NCI-H1105 (cell line): ENCODE data around the gene AMIGO1.
A peak's percentile ranks its signal among the peaks of the same experiment; 100 is the strongest.
"Not testable (repeated sequence)": the region's sequence is repeated elsewhere in the genome, so short reads cannot be mapped to it uniquely, and the experiment has no call there.

Source experiments
- DNase-seq: peaks from one replicate; lab custom pipeline; 2025; lab: John Stamatoyannopoulos, UW

AMIGO1 gene

DNA sequence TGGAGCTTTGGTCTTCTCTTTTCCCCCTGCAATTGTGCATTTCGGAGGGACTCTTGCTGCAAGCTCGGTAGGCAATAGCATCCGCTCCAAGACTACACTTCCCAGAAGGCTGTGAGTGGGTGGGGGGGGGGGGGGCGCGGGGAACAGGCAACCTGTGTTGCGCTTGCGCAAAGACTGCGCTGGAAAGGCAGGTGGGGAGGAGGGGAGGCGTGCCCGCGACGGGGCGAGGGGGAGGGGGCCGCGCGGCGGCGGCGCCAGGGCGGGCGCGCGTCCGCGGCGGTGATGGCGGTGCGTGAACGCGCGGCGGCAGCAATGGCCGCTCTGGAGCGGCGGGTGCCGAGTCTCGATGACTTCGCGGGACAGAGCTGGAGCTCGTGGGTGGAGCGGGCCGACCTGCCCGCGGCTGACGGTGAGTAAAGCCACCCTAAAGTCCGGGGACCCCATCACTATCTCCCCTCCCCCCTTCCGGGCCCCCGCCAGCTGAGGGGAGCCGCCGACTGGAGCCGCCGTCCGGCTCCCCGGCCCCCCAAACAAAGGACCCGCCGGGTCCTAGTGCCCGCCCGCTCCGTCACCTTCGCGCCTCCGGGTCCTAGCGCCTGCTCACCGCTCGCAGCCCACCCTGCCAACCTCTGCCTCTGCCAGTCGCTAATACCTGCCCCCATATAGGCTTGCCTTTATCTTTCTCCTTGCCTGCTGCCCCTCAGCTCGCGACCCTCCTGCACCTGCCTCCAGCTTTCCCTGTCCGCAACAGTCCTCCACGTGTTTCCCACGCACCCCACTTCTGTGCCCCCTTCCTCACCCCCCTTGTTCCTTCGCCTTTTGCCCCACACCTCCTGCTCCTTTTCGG, 25.6 kb downstream of the AMIGO1 start, which contains the start of gene ATXN7L2:
Gene ATXN7L2, plus strand, starts transcription at position 234 of the 847 bp plus-strand sequence. Its CDS starts 49 bp downstream, at position 283.
- peak; percentile 90 for DNase-seq

DNA sequence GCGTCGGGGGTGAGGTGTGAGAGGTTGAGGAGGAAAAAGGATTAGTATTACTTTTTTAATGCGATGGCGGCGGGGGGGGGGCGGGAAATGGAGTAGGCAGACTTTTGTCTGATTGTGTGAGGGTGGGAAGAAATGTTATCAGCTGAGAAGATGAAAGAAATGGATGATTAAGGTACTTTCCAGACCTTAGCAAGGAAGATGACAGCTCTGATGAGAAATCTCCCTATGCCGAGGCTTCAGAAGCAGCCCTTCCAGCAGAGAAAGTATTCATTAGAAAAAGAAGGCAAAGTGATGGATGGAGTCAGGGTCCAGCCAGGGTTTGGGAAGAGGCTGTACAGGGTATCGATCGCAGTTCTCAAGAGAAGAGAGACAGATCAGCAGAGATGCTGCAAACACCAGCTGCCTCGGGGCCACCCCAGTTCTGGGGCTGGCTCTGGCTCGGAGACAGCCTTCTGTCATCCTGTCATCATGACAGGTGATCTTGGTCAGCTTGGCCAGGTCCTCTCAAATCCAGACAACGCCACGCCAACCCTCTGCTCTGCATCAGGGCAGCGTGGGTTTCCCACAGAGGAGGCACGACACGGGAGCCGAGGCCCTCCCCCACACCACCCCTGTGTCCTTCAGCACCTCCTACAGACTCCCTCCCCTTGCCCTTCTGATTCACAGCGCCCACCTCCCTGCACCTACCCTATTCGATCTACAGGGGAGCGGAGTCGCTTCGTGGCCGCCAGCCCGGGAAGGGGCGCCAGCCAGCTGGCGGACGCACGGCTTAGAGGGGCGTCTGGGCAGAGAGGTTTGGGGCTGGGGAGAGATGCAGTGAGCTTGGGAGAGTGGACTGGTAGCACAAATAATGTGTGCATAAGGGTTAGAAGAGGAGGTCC, 26.5 kb downstream of the AMIGO1 start:
- DNase-seq: peak; percentile 70

DNA sequence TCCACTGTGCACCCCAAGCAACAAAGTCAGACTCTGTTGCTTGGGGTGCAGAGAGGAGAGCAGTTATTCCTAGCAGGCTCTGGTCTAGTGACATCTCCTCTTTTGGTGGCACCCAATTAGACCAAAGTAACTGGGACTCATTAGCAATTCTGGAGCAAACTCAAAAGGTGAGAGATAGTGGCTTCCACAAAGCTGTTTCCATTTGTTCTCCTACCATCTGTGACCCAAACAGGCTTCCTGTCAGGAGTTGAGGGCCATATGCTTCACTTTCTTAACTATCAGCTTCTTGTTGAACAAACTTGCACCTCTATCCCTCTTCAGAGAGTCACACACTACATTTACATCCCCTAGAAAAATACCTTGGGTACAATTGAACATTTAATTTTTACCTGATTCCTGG, 27.3 kb downstream of the AMIGO1 start:
- DNase-seq: no peak

DNA sequence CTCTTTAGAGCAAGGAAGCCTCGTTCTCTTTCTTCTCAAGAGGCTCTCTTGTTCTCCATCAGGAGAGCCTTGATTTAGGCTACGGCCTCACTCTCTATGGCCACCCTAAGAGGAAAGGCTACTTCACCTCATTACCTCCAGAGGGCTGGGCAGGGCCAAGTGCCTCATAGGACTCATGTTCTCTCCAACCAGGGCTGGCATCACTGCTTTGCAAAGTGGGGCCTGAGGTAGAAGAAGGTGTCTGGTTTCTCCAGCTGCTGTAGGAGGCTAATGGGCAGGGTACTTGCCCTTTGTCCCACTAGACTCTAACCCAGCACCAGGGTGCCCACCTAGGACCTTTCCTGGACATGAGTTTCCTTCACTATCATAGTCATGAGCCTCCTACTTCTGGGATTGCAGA, 27.9 kb downstream of the AMIGO1 start:
- no peak for DNase-seq

DNA sequence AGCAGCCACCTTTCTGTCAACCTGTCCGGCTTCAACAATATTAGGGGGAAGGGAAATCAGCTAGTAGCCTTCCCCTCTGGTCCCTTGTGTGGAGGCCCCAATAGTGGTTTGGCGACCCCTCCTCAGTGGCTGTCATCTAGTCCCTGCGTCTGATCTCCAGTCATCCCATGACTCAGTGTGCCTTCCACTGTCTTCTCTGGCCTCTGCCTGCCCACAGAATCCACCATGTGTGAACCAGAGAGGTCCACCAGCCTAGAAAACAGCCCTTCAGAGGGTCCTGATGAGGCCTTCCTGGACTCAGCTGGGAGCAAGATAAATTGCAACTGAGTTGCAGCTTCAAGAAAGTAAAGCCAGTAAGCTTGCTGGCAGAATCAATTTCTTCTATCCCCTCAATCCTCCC, 29.6 kb downstream of the AMIGO1 start:
- DNase-seq: no peak

DNA sequence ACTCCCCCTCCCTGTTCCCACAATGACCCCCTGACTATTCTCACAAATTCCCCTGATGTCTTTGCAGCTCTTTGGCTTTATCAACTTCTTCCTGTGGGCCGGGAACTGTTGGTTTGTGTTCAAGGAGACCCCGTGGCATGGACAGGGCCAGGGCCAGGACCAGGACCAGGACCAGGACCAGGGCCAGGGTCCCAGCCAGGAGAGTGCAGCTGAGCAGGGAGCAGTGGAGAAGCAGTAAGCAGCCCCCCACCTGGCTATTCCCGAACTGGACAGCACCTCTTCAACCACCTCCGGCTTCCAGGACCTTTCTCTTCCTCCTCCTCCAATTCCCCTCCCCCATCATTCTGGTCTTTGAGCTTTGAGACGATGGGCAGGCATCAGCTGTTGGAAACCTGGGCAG, 30.2 kb downstream of the AMIGO1 start:
- no peak for DNase-seq

DNA sequence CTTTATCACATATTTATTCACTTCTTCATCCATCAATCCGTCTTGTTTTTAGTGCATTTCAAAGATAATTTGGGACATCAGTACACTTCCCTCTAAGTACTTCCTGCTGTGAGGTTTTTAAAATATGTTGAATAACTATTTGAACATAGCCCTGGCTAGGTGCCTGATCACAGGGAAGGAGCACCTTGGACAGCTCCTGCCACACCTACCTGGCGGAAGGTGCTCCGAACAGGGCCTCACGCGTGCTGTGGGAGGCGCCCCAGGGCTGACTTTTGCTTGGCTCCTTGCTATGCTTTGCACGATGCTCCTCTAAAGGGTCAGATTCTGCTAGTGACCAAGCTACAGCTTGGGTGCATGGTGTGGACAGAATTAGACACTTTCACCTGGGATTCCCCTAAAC, 30.7 kb downstream of the AMIGO1 start:
- no peak for DNase-seq

DNA sequence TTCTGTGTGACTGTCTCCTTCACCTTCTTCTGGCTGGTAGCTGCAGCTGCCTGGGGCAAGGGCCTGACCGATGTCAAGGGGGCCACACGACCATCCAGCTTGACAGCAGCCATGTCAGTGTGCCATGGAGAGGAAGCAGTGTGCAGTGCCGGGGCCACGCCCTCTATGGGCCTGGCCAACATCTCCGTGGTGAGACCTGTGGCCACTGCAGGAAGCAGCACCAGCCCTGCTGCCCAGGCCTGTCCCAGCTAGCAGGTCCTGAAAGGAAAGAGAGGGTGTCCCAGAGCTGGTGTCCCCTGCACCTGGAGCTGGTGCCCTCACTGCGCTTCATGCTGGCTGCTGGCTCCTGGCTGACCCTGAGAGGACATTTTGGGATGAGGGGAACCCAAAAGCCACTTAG, 31.7 kb downstream of the AMIGO1 start:
- DNase-seq: no peak

DNA sequence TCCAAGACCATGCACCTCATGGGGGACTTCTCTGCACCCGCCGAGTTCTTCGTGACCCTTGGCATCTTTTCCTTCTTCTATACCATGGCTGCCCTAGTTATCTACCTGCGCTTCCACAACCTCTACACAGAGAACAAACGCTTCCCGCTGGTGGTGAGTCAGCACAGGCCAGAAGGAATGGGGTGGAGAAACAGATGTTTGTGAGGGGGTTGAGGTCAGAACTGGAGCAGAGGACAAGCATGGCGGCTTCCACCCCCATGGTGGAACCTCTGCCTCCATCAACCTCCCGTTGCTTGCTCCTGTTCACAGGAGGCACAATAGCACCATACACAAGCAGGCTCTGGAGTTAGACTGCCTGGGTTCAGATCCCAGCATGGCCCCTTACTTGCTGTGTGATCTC, 32.7 kb downstream of the AMIGO1 start:
- DNase-seq: no peak

DNA sequence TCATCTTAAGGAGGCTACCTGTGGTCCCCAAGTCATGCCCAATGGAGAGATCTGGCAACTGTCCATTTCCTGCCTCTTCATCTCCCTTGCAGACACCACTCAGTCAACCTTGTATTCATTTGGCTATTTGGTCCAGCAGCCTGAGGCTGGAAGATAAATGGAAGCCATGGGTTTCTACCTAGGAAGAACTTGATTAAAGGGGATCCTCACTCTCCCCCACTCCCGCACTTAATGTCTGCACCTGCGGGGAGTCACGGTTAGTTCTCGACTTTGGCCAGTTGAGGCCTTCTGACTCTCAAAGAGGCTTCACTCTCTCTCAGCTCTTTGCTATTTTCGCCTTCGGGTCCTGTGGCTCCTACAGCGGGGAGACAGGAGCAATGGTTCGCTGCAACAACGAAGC, 34.3 kb downstream of the AMIGO1 start:
- DNase-seq: no peak

DNA sequence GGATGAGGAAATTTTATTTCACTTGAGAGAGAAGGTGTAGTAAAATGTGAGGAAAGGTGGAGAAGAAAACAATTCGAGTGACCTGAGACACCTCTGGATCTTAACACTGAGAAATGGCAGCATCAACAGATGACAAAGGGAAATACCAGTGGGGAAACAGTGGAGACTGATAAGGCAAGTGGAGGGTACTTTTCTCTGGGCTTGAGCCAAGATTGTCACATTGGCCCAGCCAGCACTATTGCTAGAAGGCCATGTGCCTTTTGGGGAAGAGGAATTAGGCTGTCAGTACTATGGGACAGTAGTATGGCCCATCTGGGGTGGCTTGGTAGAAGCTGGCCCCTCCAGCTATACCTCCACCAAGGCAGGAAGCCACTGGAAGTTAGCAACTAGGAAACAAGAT, 34.8 kb downstream of the AMIGO1 start:
- DNase-seq: no peak

DNA sequence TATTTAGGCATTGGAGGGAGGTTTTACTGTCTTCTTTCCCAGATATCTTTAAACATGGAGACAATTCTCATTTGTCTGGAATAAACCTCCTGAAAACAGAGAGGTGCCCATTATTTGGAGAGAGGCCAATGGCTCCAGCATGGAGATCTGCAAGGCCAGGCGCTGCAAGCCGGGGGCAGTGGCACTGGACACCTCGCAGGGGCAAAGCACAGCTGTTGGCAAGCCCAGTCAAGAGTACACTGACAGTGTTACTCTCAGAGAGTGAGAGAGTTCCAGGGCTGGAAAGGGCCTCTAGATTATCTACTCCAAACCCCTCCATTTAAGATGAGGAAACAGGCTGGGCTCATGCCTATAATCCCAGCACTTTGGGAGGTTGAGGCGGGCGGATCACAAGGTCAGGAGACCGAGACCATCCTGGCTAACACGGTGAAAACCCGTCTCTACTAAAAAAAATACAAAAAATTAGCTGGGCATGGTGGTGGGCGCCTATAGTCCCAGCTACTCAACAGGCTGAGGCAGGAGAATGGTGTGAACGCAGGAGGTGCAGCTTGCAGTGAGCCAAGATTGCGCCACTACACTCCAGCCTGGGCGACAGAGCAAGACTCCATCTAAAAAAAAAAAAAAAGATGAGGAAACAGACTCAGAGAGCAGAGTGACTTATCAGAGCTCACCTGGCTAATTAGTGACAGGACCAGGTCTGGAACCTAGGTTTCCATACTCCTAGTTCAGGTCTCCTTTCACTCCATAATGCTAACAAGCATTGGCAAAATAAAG, 36.1 kb downstream of the AMIGO1 start:
- not testable (repeated sequence) for DNase-seq

DNA sequence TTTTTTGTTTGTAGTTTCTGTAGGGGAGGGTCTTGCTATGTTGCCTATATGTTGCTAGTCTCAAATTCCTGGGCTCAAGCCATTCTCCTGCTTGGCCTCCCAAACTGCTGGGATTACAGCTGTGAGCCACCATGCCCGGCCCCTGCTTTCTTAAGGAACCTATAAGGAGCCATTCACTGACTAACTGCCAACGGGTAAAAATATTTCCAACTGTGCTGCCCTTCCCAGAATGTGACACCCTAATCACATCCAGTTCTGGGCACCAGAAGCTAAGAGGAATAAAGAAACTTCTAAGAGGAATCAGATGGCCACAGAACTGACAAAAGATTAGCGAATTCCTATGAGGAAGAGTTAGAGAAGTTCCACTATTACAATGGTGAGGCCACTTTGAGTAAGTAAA, 36.7 kb downstream of the AMIGO1 start:
- no peak for DNase-seq

DNA sequence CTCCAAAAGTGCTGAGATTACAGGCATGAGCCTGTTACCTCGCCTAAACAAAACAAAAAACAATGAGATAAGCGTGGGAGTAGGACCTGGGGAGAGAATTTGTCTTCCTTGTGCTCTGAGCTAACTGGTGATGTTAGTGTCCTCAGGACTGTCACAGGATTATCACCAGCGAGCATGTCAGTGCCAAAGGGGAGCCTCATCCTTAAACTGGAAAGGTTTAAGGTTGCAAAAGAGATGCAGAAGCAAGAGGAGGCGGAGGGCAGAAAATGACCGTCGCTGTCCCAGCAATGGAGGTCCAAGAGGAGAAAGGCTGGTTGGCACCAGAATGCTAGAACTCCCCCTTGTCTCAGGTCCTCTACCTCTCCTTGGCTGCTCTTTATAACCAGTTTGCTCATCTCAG, 39.3 kb downstream of the AMIGO1 start:
- DNase-seq: no peak

DNA sequence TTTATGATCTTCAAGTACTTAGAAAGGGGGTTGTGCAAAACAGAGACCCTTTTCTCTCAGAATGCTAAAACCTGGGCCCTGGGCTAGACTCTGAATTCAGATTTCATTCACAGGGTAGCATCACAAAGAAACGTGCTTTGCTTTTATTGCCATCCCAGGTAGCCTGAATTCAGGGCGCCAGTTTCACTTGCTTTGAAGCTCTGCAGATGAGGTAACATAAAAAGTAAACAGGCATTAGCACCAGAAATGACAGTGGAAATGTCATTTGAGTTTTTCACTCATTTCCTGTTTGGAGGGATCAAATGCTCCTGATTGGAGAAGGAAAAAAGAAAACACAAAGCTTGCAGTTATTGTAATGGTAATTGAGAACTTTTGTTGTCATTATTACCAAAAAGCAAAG, 40.6 kb downstream of the AMIGO1 start:
- no peak for DNase-seq

DNA sequence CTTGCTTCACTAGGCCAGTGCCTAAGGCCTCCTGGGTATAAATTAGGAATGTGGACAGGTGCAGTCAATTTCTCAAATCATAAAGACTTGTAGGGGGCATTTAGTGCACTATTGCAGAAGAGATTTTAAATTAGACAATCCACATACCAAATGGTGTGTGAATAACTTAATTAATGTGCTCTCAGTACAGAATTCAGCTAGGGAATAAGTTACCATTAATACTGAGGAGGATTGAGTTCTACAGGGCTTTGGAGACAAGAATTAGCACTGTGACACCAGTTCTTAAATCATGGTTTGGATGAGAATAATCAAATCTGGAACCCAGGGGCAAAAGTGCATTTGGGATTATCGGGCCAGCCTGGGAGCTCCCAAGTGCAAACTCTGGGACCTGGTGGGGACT, 41.5 kb downstream of the AMIGO1 start:
- no peak for DNase-seq

DNA sequence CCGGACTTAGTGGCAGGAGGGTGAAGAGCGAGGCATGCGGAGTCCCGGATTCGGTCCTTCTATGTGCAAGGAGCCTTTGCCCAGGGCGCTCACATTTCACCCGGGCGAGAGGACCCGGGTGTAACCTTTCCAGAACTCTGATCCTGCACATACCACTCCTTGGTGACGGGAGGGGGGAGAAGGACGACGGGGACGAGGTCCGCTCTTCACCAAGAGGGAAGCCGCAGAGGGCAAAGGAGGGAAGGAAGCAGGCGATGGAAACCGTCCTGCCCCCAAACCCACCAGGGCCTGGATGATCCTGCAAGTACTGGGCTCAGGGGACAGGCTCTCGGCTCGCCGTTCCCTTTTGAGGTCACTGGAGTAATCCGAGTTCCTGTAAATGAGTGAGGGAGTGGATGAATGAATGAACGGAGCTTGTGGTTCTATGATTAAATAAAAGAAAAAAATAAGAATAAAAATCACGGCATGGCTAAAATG, 42.2 kb downstream of the AMIGO1 start:
- DNase-seq: no peak

DNA sequence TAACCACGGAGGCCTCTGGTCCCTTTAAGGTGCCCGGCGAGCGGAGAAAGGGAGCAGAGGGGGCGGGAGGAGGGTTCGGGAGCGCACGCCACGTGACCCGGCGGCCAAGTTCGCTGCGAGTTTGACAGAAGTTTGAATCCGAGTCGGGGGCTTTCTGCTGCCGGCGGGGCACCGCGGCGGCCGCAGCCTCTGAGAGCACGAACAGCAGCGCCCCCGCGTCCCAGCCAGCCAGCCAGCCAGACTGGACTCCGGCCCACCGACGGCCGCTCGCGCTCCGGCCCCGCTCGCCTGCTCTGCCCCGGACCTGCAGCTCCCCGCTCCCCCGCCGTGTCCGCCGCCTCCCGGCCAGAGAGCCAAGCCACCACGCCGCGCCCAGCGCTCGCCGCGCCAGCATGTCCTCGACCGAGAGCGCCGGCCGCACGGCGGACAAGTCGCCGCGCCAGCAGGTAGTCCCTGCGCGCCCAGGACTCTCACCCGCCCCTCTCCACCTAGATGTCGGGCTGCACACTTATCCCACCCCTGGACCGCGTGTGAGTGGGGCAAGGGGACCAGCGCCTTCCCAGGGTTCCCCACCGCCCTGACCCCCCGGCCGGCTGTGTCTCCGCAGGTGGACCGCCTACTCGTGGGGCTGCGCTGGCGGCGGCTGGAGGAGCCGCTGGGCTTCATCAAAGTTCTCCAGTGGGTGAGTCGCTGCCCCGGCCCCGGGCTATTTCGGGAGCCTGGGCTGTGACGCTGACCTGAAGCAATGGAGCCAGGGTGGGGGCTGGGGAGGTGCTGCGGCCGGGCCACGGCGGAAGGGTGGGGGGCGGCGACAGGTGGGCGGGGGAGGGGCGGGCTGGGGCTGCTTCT, 42.9 kb downstream of the AMIGO1 start, which contains the start of gene SYPL2:
Gene SYPL2, plus strand, starts transcription at position 95 of the 849 bp plus-strand sequence. Its CDS starts 298 bp downstream, at position 393.
- DNase-seq: peak; percentile 15

DNA sequence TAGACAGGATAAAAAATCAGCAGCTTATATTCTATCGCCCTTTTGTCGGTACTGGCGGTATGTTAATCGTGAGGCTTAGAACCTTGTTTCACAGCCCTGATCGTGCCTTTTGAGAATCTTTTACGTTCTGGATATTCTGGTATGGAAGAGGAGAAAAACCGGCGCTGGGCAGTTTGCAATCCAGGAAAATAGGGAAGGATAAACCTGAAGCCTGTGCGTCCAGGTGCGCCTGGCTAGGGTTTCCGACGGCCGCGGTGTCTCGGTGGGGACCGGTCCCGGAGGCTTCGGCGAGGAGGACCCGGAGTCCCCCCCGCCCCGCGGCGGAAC, 43.4 kb downstream of the AMIGO1 start:
- DNase-seq: no peak

DNA sequence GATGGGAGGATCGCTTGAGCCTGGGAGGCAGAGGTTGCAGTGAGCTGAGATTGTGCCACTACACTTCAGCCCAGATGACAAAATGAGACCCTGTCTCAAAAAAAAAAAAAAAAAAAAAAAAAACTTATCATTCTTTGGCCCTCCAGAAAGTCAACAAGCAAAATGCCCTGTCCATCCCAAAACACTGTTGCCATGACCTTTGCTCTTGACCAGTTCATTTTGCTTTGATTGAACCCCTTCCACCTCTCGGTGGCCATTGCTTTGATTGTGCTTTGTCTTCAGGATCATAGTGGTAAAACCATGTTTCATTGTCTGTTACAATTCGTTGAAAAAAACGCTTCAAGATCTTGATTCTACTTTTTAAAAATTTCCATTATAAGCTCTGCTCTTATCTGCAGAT, 51.7 kb downstream of the AMIGO1 start:
- DNase-seq: no peak

DNA sequence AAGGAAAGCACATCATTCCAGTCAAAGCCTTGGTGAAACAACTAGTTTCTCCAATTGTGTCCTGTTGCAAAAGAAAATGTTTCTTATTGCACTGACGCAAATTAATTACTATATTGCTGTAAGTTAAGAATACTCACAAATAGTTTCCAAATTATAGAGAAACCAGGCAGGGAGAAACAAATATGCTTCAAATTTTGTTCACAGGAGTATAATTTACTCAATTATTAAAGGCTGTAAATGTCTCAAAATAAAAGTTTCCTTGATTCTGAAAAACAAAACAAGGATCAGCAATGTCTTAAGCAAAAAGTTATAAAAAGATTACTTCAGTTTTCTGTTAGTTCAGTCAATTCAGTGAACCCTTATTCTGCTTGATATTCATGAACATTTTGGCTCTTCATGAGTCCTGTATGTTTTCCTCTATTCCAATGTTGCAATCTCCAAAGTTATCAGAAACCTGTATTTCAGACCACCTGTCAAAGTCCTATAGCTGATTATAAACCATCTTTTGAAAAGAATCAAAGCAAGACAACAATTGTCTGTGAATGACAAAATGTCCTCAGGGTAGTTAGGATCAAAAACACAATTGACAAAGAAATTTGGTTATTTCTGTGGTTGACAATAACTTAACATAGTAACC, 54.9 kb downstream of the AMIGO1 start:
- no peak for DNase-seq
